Measurements from ENCODE around the gene FUT9. TPM values are rescaled to one million over a fixed set of nuclear protein-coding genes. Genes with fewer than 3 reads are reported as not detected.

Gene FUT9
- total RNA-seq, 2 donors from 2014 or later, result not detected

DNA sequence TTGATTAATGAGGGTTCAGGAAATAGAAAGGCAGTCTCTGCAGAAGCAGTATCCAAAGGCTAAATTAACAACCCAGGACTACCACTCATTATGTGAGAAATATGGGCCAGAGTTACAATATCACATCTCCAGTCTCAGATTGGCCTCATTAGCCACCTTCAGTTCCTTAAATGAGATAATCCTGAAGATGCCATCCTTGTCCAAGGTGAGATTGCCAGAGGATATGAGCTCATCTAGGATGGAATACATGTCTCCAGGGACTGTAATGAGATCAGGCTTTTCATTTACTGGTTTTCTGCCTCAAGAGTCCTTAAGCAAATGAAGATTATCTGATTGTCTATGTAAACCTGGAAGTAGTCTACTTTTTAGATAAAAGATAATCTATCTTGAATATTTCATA, 196.3 kb downstream of the FUT9 start:
- Histone ChIP-seq H3K4me3 (no peak overlapping the region), H3K9me3 (no peaks in the 10 kb centered on the region), H3K27me3 (no peaks in the 10 kb centered on the region), H3K9ac (ENCODE audit: low read depth in 2 of 2, low read length in 2 of 2) (no peak overlapping the region), H3K36me3 (no peaks in the 10 kb centered on the region), H3K27ac (no peak overlapping the region), H3K4me1 (no peaks in the 10 kb centered on the region)
- DNase-seq, result no peak
- intact Hi-C loops (cut with DNase I), result no loop called here
- TF ChIP-seq CTCF (IDR thresholded peaks at IDR 0.05), result no peak

GRCh38 chr6:96213784-96214183, 198.0 kb downstream of the FUT9 start:
- no peaks in the 10 kb centered on the region for H3K36me3 ChIP-seq
- DNase-seq, result no peak
- H3K4me3 ChIP-seq, result no peak overlapping the region
- no peaks in the 10 kb centered on the region for H3K4me1 ChIP-seq
- no peak overlapping the region for H3K9ac ChIP-seq (ENCODE audit: low read depth in 2 of 2, low read length in 2 of 2)
- TF ChIP-seq CTCF (IDR thresholded peaks at IDR 0.05), result no peak
- H3K9me3 ChIP-seq, result no peaks in the 10 kb centered on the region
- H3K27ac ChIP-seq, result no peak overlapping the region
- no peaks in the 10 kb centered on the region for H3K27me3 ChIP-seq
- intact Hi-C loops (cut with DNase I), result no loop called here

DNA sequence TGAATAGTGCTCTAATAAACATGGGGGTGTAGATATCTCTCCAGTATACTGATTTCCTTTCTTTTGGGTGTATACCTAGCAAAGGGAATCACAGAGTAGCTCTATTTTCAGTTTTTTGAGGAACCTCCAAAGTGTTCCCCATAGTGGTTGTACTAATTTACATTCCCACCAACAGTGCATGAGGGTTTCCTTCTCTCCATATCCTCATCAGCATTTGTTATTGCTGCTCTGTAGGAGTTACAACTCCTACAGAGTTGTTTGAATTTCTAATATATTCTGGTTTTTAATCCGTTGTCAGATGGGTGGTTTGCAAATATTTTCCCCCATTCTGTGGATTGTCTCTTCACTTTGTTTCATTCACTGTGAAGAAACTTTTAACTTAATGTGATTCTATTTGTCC, 207.9 kb downstream of the FUT9 start:
- no peak for TF ChIP-seq CTCF (IDR thresholded peaks at IDR 0.05)
- H3K4me1 ChIP-seq, result no peaks in the 10 kb centered on the region
- H3K27ac ChIP-seq, result no peak overlapping the region
- intact Hi-C loops (cut with DNase I), result no loop called here
- no peaks in the 10 kb centered on the region for H3K27me3 ChIP-seq
- no peak overlapping the region for H3K4me3 ChIP-seq
- no peak for DNase-seq
- no peaks in the 10 kb centered on the region for H3K36me3 ChIP-seq
- H3K9ac ChIP-seq (ENCODE audit: low read depth in 2 of 2, low read length in 2 of 2), result no peak overlapping the region
- H3K9me3 ChIP-seq, result no peaks in the 10 kb centered on the region

GRCh38 chr6:96227135-96227534, 211.4 kb downstream of the FUT9 start:
- H3K27ac ChIP-seq, result no peak overlapping the region
- H3K36me3 ChIP-seq, result no peaks in the 10 kb centered on the region
- DNase-seq, result no peak
- no peak for TF ChIP-seq CTCF (IDR thresholded peaks at IDR 0.05)
- no peak overlapping the region for H3K4me3 ChIP-seq
- intact Hi-C loops (cut with DNase I), result no loop called here
- H3K4me1 ChIP-seq, result no peaks in the 10 kb centered on the region
- no peaks in the 10 kb centered on the region for H3K27me3 ChIP-seq
- H3K9ac ChIP-seq (ENCODE audit: low read depth in 2 of 2, low read length in 2 of 2), result no peak overlapping the region
- H3K9me3 ChIP-seq, result no peaks in the 10 kb centered on the region

DNA sequence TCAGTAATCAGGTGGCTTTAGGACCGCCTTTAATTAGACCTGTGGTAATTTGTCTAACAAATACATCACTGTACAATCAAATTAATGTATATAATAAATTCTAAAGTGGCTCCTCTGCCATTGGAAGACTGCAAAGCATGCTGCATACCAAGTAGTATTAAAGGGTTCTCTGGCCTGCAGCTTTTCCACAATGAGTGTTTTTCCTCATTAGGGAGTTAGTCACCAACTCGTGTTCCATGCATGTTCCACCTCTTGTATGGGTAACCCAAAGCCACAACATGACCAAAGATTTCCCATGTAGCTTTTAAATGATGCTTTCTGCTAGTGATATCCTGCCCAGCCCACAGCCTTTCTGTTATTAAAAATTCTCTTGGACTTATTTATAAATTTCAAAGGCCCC, 218.7 kb downstream of the FUT9 start:
- Histone ChIP-seq H3K27me3 (no peaks in the 10 kb centered on the region), H3K4me3 (no peak overlapping the region), H3K9me3 (no peaks in the 10 kb centered on the region), H3K36me3 (no peaks in the 10 kb centered on the region), H3K9ac (ENCODE audit: low read depth in 2 of 2, low read length in 2 of 2) (no peak overlapping the region), H3K4me1 (no peaks in the 10 kb centered on the region), H3K27ac (no peak overlapping the region)
- intact Hi-C loops (cut with DNase I), result no loop called here
- DNase-seq, result no peak
- no peak for TF ChIP-seq CTCF (IDR thresholded peaks at IDR 0.05)

GRCh38 chr6:96235927-96236326, 220.2 kb downstream of the FUT9 start:
- intact Hi-C loops (cut with DNase I), result no loop called here
- no peak overlapping the region for H3K4me3 ChIP-seq
- no peaks in the 10 kb centered on the region for H3K36me3 ChIP-seq
- DNase-seq, result no peak
- no peak overlapping the region for H3K9ac ChIP-seq (ENCODE audit: low read depth in 2 of 2, low read length in 2 of 2)
- no peak overlapping the region for H3K27ac ChIP-seq
- no peak for TF ChIP-seq CTCF (IDR thresholded peaks at IDR 0.05)
- H3K9me3 ChIP-seq, result no peaks in the 10 kb centered on the region
- no peaks in the 10 kb centered on the region for H3K27me3 ChIP-seq
- H3K4me1 ChIP-seq, result no peaks in the 10 kb centered on the region
